ENCODE results near the gene PITRM1. TPM values are rescaled to one million over a fixed set of nuclear protein-coding genes. Genes with fewer than 3 reads are reported as not detected.

Gene PITRM1
- total RNA-seq, 2 experiments from 2014 or later, result 47.5 TPM

DNA sequence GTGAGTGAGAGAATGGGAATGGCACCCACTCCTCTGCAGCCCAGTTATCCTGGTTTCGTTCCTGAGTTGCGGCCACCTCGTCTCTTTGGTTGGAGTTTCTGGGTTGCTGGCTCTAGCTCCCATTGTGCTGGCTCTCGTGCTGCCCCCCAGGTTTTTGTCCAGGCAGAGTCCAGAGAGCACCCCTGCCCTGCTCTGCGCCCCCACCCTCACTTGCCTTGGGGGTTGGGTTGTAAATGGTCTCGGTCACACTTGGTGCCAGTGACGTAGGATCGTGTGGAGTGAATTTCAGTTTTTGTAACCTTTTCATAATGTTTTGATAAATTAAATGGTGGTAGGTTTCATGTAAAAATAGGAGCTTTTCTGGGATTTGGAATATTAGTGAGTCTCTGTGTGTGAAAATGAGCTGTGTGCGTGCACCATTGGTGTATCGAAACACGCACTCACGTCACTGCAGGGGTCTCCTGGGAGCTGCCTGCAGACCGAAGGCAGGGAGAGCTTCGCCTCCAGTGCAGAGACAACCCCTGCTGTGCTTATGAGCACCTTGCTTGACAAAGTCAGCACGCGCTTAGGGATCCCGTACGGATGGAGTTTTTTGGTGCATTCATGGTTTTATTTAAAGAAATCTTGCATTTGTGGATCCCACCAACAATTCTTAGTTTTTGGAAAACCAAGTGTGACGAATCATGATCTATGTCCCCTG is 72.3 kb downstream of the PITRM1 start:
- Mint-ChIP-seq H3K4me1 (ENCODE audit: low read depth) (peaks cover 19% of the 10 kb centered on the region), H3K36me3 (ENCODE audit: low read depth) (peaks cover 60% of the 10 kb centered on the region), H3K9me3 (ENCODE audit: insufficient read depth) (no peaks in the 10 kb centered on the region), H3K27ac (no peak overlapping the region), H3K27me3 (ENCODE audit: low read depth) (no peaks in the 10 kb centered on the region), H3K4me3 (no peak overlapping the region)
- ATAC-seq, result no peak
- POLR2A ChIA-PET, result interaction anchor here (0.7 kb wide), 1 partner anchor 13 kb away, joined by 3 read pairs; no protein-coding TSS in a partner anchor
- CTCF ChIA-PET, result interaction anchor here (1.5 kb wide), 1 partner anchor 8 kb away, joined by 4 read pairs; no protein-coding TSS in a partner anchor
- DNase-seq, result no peak

DNA sequence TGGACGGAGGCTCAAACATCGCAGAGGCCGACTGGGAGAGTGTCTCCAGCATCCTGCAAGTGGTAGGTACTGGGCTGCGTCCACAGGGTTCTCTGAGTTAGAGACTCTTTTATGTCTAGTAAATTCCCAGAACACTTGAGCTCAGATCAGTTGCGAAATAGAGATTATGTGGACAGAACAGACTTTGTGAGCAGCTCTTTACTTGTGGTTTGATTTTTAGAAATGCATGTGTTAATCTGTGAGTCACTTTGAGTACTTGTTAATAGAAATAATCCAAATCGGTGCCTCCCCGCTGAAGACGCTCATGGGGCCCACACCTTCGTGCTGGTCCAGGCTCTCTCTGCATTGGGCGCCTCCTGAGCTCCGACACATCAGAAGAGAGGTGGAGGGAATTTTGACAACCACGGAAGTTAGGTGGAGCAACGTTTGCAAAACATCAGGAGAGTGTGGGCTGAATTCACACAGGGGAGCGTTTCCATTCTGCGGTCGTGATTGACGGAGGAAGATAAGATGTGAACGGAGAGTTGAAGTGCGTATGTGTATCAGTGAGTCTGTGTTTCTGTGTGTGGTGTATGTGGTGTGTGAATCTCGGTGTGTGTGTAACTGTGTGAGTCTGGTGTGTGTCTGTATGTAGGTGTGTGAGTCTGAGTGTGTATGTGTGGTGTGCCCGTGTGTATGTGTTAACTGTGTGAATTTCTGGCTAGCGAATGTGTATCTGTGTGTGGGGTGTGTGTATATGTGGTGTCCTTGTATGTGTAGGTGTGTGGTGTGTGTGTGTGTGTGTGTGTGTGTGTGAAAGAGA is 73.1 kb downstream of the PITRM1 start:
- peaks cover 27% of the 10 kb centered on the region for H3K4me1 Mint-ChIP-seq (ENCODE audit: low read depth)
- H3K27ac Mint-ChIP-seq, result peak overlapping the region; percentile 6
- H3K4me3 Mint-ChIP-seq, result no peak overlapping the region
- DNase-seq (no peak), ATAC-seq (no peak)
- H3K27me3 Mint-ChIP-seq (ENCODE audit: low read depth), result no peaks in the 10 kb centered on the region
- ChIA-PET CTCF (no interaction called here), POLR2A (no interaction called here)
- peaks cover 63% of the 10 kb centered on the region for H3K36me3 Mint-ChIP-seq (ENCODE audit: low read depth)
- H3K9me3 Mint-ChIP-seq (ENCODE audit: insufficient read depth), result no peaks in the 10 kb centered on the region

DNA sequence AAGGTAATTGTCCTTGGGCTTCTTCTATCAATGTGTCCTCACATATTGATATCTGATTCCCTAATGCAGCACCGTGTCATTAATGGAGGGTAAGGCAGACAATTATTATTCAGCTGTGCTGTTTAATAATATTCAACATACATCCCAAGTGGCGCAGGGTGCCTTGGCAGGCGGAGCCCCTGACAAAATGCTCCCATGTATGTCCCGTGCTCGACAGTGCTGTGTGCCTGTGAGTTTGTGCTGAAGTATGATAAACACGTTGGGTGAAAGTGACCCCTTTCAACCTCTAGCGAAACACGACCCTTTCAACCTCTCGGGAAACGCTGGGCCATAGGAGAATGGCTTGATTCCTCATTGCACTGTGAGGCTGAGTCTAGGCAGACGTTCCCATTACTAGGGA is 73.9 kb downstream of the PITRM1 start:
- no peak for ATAC-seq
- H3K4me3 Mint-ChIP-seq, result no peak overlapping the region
- no peak overlapping the region for H3K27ac Mint-ChIP-seq

DNA sequence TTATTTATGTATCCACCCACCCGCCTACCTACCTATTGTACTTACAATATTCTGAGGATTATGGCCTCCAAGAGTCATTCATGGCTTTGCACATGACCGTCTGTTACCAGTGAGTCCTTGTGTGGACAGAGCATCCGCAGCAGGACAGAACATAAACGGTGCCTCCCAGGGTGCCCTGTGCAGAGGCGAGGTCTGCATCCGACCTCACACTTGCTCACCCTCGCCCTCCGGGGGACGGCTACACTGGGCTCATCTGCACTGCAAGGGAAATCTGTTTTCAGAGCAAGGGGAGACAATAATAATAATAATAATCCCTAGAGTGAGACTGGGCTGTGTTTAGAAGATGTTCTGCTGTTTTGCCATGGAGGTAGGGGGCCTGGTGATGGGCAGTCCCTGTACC is 75.4 kb downstream of the PITRM1 start:
- no peak for ATAC-seq
- CTCF ChIA-PET, result no interaction called here
- H3K27me3 Mint-ChIP-seq (ENCODE audit: low read depth), result no peaks in the 10 kb centered on the region
- peaks cover 62% of the 10 kb centered on the region for H3K36me3 Mint-ChIP-seq (ENCODE audit: low read depth)
- DNase-seq, result no peak
- H3K27ac Mint-ChIP-seq, result no peak overlapping the region
- POLR2A ChIA-PET, result no interaction called here
- H3K4me3 Mint-ChIP-seq, result no peak overlapping the region
- no peaks in the 10 kb centered on the region for H3K9me3 Mint-ChIP-seq (ENCODE audit: insufficient read depth)
- peaks cover 49% of the 10 kb centered on the region for H3K4me1 Mint-ChIP-seq (ENCODE audit: low read depth)

More for the DNA sequence above, 73.9 kb downstream of the PITRM1 start:
- Mint-ChIP-seq H3K36me3 (ENCODE audit: low read depth) (peaks cover 66% of the 10 kb centered on the region), H3K27me3 (ENCODE audit: low read depth) (no peaks in the 10 kb centered on the region), H3K4me1 (ENCODE audit: low read depth) (peaks cover 35% of the 10 kb centered on the region), H3K9me3 (ENCODE audit: insufficient read depth) (no peaks in the 10 kb centered on the region)
- DNase-seq, result no peak
- POLR2A ChIA-PET, result interaction anchor here (0.6 kb wide), 1 partner anchor 28 kb away, joined by 3 read pairs; no protein-coding TSS in a partner anchor
- CTCF ChIA-PET, result no interaction called here

DNA sequence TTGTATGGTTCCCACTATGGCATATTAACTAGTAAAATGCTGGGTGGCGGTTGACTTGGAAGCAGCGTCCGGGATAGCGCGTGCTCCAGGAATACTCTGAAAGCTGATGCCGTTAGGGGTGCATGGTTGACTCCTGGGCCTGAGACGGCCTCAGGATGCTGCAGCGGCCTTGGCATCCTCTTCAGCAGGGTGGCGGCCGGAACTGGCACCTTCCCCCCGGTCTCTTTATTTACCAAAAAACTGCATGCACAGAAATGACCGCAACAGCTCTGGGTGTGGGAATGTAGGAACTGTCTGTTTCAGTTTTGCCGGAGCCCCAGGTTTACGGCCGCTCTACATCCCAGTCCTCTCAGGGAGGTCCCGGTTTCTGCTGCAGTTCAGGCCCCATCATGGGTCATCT is 76.4 kb downstream of the PITRM1 start:
- H3K4me3 Mint-ChIP-seq, result peak overlapping the region; percentile 38
- no peaks in the 10 kb centered on the region for H3K27me3 Mint-ChIP-seq (ENCODE audit: low read depth)
- ChIA-PET CTCF (no interaction called here), POLR2A (no interaction called here)
- H3K27ac Mint-ChIP-seq, result peak overlapping the region; percentile 75
- peaks cover 57% of the 10 kb centered on the region for H3K4me1 Mint-ChIP-seq (ENCODE audit: low read depth)
- no peak for DNase-seq
- H3K36me3 Mint-ChIP-seq (ENCODE audit: low read depth), result peaks cover 61% of the 10 kb centered on the region
- ATAC-seq, result no peak
- H3K9me3 Mint-ChIP-seq (ENCODE audit: insufficient read depth), result no peaks in the 10 kb centered on the region

DNA sequence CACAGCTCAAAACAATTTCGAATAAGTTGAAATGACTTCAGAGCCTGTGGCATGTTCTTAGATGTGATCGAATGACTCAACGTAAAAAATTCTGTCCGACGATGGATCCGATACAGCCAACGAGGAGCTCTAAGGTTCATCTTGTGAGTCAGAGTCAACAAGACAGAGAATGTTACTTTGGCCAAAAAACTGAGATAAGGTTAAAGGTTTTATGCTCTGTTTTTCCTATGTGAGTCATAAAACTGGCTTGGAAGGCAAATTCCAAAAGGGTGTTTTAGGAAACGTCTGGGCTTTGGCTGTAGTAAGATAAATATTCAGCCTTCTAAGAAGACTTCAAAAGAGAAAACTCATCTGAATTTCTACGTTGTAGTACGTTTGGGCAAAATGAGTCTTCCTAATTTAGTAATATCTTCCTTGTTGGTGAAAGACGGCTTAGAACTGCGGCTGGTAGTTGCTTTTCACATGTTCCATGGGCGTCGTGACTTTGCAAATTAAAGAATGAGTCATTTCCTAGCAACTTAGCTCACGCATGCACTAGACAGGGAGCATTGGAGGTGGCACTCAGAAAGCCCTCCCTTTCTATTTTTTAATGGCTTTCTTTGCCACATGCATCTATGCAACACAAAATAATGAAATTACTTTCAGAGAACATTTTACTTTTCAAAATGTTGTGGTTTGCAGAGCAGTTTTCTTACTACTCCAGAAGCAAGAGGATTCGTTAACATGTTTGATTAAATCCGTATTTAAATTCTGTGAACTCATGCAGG is 77.0 kb downstream of the PITRM1 start:
- Mint-ChIP-seq H3K4me3 (peak overlapping the region; percentile 38), H3K4me1 (ENCODE audit: low read depth) (peaks cover 63% of the 10 kb centered on the region), H3K27me3 (ENCODE audit: low read depth) (no peaks in the 10 kb centered on the region), H3K27ac (peak overlapping the region; percentile 75), H3K9me3 (ENCODE audit: insufficient read depth) (no peaks in the 10 kb centered on the region), H3K36me3 (ENCODE audit: low read depth) (peaks cover 61% of the 10 kb centered on the region)
- DNase-seq (peak; percentile 77), ATAC-seq (peak; percentile 81)
- POLR2A ChIA-PET, result interaction anchor here (0.8 kb wide), 1 partner anchor 20 kb away, joined by 4 read pairs; no protein-coding TSS in a partner anchor
- CTCF ChIA-PET, result interaction anchor here (1.3 kb wide), 1 partner anchor 16 kb away, joined by 4 read pairs; no protein-coding TSS in a partner anchor

DNA sequence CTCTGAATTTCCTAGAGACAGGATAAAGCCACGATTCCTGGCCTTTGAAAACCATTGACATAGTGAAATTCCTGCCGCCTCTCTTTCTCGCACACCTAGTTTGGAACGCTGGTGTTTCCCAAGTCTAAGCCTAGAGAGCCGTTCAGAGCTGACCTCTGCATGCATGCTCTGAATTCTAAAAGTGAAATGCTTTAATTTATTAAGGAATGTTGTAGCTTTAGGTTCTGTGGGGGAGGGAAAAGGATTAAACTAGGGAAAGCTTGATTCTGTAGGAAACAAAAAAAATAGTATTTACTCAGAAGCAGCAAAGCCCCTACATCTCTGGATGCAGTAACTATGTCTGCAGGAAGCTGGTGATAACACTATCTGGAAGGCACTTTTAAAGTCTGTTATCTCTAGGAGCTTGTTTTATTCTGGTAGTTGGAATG is 78.0 kb downstream of the PITRM1 start:
- DNase-seq (no peak), ATAC-seq (no peak)
- Mint-ChIP-seq H3K27ac (peak overlapping the region; percentile 75), H3K27me3 (ENCODE audit: low read depth) (no peaks in the 10 kb centered on the region), H3K4me1 (ENCODE audit: low read depth) (peaks cover 73% of the 10 kb centered on the region), H3K36me3 (ENCODE audit: low read depth) (peaks cover 61% of the 10 kb centered on the region), H3K4me3 (peak overlapping the region; percentile 38), H3K9me3 (ENCODE audit: insufficient read depth) (no peaks in the 10 kb centered on the region)
- ChIA-PET CTCF (interaction anchor here (1.3 to 1.6 kb wide), 2 partner anchors 17 to 166 kb away, joined by 4 read pairs; no protein-coding TSS in a partner anchor), POLR2A (interaction anchor here (0.8 kb wide), 1 partner anchor 19 kb away, joined by 4 read pairs; no protein-coding TSS in a partner anchor)

DNA sequence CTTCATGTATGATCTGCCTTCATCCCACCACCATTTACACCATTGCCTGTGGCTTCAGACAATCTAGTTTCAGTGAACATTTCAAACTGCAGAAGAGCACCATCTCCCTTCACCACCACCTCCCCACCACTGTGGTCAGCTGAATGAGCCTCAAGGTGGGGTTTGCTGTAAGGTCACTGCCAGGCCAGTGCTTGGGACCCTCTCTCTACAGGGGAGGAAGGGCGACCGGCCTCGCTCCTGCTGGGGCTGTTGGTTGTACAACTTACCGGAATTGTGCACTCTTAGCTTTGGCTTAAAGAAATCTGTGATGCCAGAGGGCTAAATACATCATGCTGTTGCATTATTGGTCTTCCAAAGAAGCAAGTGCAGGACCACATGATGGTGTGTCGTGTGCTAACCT is 78.6 kb downstream of the PITRM1 start:
- DNase-seq (no peak), ATAC-seq (no peak)
- CTCF ChIA-PET, result interaction anchor here (1.6 kb wide), 1 partner anchor 166 kb away, joined by 4 read pairs; no protein-coding TSS in a partner anchor
- peaks cover 76% of the 10 kb centered on the region for H3K4me1 Mint-ChIP-seq (ENCODE audit: low read depth)
- POLR2A ChIA-PET, result no interaction called here
- H3K27me3 Mint-ChIP-seq (ENCODE audit: low read depth), result no peaks in the 10 kb centered on the region
- peak overlapping the region; percentile 75 for H3K27ac Mint-ChIP-seq
- peak overlapping the region; percentile 12 for H3K4me3 Mint-ChIP-seq
- H3K9me3 Mint-ChIP-seq (ENCODE audit: insufficient read depth), result no peaks in the 10 kb centered on the region
- peaks cover 58% of the 10 kb centered on the region for H3K36me3 Mint-ChIP-seq (ENCODE audit: low read depth)

DNA sequence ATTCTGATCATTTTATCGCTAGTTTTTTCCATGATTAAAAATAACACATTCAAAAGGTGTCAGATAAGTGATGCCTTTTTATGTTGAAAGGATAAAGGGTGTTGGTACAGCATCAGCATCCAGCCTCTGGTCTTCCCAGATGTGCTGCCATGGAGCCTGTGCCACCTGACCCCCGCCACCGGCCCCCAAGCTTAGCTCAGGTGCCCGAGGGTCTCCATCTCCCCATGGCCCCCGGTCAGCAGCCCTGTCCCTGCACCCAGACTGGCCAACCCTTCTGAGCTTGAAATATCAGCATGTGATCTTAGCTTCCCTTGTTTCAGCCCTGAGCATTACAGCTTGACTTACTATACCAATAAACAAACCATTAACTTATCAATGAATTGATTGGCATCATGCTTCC is 80.7 kb downstream of the PITRM1 start:
- DNase-seq (no peak), ATAC-seq (no peak)
- ChIA-PET POLR2A (interaction anchor here (1.7 kb wide), 1 partner anchor 21 kb away, joined by 3 read pairs; no protein-coding TSS in a partner anchor), CTCF (interaction anchor here (1.7 kb wide), 1 partner anchor 9 kb away, joined by 4 read pairs; no protein-coding TSS in a partner anchor)
- Mint-ChIP-seq H3K27ac (peak overlapping the region; percentile 33), H3K9me3 (ENCODE audit: insufficient read depth) (no peaks in the 10 kb centered on the region), H3K36me3 (ENCODE audit: low read depth) (peaks cover 59% of the 10 kb centered on the region), H3K27me3 (ENCODE audit: low read depth) (no peaks in the 10 kb centered on the region), H3K4me1 (ENCODE audit: low read depth) (peaks cover 78% of the 10 kb centered on the region), H3K4me3 (no peak overlapping the region)

DNA sequence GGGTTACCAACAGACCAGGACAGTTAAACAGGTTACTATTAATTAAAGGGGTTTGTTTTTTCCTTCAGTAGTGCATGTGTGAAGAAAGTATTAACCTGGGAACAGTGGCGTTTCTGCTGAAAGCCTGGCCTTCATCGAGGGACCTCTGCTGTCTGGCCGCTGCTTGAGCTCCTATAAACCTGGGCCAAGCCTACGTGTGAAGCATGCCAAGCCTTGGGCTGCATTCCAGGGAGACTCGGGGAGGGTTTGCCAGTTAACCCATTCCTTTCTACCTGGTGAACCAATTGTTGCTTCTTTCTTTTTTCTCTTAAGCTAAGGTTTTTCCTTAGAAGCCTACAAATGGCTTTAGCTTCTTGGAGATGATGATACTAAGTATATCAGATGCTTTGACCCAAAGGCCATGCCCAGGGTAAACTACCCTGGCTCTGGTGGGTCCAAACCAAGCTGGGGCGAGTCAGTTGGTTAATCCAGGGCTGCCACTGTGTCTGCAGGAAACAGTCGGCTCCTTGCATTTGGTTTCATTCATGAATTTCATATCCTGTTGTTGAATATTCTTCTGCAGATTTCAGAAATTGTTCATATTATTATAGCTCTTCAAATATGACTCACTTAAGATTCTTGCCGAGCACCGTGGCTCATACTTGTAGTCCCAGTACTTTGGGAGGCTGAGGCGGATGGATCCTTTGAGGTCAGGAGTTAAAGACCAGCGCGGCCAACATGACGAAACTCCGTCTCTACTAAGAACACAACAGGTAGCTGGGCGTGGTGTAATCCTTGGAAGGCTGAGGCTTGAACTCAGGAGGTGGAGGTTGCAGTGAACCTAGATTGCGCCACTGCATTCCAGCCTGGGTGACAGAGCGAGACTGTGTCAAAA is 81.4 kb downstream of the PITRM1 start:
- H3K27ac Mint-ChIP-seq, result peak overlapping the region; percentile 85
- peaks cover 79% of the 10 kb centered on the region for H3K4me1 Mint-ChIP-seq (ENCODE audit: low read depth)
- CTCF ChIA-PET, result interaction anchor here (1.7 to 1.8 kb wide), 2 partner anchors 10 to 23 kb away, joined by 4 to 5 read pairs; no protein-coding TSS in a partner anchor

More for the DNA sequence above, 81.4 kb downstream of the PITRM1 start:
- Mint-ChIP-seq H3K27me3 (ENCODE audit: low read depth) (no peaks in the 10 kb centered on the region), H3K9me3 (ENCODE audit: insufficient read depth) (no peaks in the 10 kb centered on the region), H3K36me3 (ENCODE audit: low read depth) (peaks cover 66% of the 10 kb centered on the region), H3K4me3 (peak overlapping the region; percentile 40)
- peak; percentile 36 for DNase-seq
- POLR2A ChIA-PET, result interaction anchor here (1.0 to 1.7 kb wide), 2 partner anchors 20 to 62 kb away, joined by 3 read pairs; no protein-coding TSS in a partner anchor
- ATAC-seq, result no peak

Measured in activated CD8-positive, alpha-beta T cell treated with anti-CD3 and anti-CD28 coated beads, Interleukin-2, amount 10 ng/mL, durations not matched to agents 7 days and 5 days (primary cell).